PFSK-1 (cell line): Measurements from ENCODE around the gene RSAD1.

Experiments
- FOXP2 ChIP-seq: optimal IDR thresholded peaks from 2 replicates; pipeline ENCODE3; 2011; ENCODE audit warnings: borderline replicate concordance, control low read depth, inconsistent platforms; ENCODE audit not compliant: insufficient read depth; ENCODE audit errors: extremely low read length, extremely low read depth
- POLR2AphosphoS5 ChIP-seq: IDR thresholded peaks from 2 replicates; pipeline ENCODE4 v1.6.1; 2012; ENCODE audit warnings: low read depth, mild to moderate bottlenecking, control low read depth, low read length, moderate library complexity
- SIN3A ChIP-seq: IDR thresholded peaks from 2 replicates; pipeline ENCODE4 v1.6.1; 2012; ENCODE audit warnings: mild to moderate bottlenecking, low read length, moderate library complexity, borderline replicate concordance; ENCODE audit not compliant: insufficient read depth
- TAF1 ChIP-seq: IDR thresholded peaks from 2 replicates; pipeline ENCODE4 v1.6.1; 2012; ENCODE audit warnings: low read length, control low read depth, borderline replicate concordance; ENCODE audit not compliant: insufficient read depth
- TF ChIP-seq, protein P1 (sequence below), 2 experiments: IDR thresholded peaks; 2 replicates each; pipeline versions ENCODE4 v1.6.1 to v1.8.0; 2011 to 2012; ENCODE audit warnings: low read depth in 2 of 2, low read length in 2 of 2, control low read depth in 1 of 2, inconsistent platforms in 1 of 2, mild to moderate bottlenecking in 1 of 2, moderate library complexity in 1 of 2; ENCODE audit not compliant: insufficient read depth in 1 of 2

The RSAD1 gene

DNA sequence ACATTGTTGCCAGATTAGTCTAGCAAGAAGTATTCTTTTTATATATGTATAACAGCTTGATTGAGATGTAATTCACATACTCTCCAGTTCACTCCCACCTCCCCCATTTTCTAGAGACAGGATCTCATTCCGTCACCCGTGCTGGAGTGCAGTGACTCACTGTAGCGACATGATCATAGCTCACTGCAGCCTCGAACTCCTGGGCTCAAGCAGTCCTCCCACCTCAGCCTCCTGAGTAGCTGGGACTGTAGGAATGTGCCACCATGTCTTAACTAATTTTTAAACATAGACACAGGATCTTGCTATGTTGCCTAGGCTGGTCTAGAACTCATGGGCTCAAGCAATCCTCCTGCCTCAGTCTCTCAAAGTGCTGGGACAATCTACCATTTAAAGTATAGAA, 3.3 kb upstream of the RSAD1 start:
- TF ChIP-seq, protein P1, sequence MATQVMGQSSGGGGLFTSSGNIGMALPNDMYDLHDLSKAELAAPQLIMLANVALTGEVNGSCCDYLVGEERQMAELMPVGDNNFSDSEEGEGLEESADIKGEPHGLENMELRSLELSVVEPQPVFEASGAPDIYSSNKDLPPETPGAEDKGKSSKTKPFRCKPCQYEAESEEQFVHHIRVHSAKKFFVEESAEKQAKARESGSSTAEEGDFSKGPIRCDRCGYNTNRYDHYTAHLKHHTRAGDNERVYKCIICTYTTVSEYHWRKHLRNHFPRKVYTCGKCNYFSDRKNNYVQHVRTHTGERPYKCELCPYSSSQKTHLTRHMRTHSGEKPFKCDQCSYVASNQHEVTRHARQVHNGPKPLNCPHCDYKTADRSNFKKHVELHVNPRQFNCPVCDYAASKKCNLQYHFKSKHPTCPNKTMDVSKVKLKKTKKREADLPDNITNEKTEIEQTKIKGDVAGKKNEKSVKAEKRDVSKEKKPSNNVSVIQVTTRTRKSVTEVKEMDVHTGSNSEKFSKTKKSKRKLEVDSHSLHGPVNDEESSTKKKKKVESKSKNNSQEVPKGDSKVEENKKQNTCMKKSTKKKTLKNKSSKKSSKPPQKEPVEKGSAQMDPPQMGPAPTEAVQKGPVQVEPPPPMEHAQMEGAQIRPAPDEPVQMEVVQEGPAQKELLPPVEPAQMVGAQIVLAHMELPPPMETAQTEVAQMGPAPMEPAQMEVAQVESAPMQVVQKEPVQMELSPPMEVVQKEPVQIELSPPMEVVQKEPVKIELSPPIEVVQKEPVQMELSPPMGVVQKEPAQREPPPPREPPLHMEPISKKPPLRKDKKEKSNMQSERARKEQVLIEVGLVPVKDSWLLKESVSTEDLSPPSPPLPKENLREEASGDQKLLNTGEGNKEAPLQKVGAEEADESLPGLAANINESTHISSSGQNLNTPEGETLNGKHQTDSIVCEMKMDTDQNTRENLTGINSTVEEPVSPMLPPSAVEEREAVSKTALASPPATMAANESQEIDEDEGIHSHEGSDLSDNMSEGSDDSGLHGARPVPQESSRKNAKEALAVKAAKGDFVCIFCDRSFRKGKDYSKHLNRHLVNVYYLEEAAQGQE (IDR thresholded peaks at IDR 0.05; ENCODE audit: insufficient read depth in 1 of 2, low read depth in 2 of 2, low read length in 2 of 2), result no peak
- TF ChIP-seq FOXP2, result no peak
- no peak for TF ChIP-seq SIN3A
- no peak for TF ChIP-seq POLR2AphosphoS5
- TF ChIP-seq TAF1, result no peak

DNA sequence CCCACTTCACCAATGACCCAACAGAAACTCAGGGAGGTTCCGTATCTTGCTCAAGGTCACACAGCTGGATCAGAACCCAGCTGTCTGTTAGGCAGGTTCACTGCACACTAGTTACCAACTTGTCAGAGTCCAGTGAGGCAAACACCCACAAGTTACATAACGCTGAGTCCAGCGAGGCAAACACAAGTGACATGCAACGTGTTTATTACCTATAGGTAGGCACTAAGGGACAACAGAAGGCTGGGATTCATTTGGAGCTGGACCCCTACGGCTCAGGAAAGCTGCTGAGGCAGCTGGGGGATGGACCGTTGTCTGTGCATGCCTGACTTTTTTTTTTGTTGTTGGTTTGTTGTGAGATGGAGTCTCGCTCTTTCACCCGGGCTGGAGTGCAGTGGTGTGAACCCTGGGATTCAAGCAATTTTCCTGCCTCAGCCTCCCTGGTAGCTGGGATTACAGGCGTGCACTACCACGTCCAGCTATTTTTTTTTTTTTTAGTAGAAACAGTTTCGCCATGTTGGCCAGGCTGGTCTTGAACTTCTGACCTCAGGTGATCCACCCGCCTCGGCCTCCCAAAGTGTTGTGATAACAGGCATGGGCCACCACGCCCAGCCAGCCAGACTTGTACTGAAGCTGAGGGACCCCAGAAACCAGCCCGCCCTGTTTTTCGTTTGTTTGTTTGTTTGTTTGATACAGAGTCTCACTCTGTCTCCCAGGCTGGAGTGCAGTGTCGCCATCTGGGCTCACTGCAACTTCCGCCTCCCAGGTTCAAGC, 1.9 kb upstream of the RSAD1 start:
- no peak for TF ChIP-seq POLR2AphosphoS5
- no peak for TF ChIP-seq SIN3A
- TF ChIP-seq FOXP2, result no peak
- no peak for TF ChIP-seq TAF1
- TF ChIP-seq, protein P1 (IDR thresholded peaks at IDR 0.05; ENCODE audit: insufficient read depth in 1 of 2, low read depth in 2 of 2, low read length in 2 of 2), result no peak

DNA sequence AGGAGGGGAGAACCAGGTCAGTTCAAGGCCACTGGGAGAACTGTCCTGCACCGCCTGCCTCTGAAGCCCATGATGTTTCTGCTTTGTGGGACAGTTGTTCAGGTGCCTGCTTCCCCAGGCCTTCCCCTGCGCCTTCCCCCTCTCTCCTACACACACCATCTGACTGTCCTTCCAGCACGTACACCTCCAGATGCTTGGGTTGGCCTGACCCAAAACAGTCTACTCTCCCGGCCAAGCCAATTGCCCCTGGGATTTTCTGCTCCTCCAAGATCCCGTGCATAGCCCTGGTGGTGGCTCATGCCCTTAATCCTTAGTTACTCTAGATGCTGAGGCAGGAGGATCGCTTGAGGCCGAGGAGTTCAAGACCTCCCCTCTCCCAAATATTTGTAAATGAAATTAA, 684 bp upstream of the RSAD1 start:
- TF ChIP-seq TAF1, result no peak
- TF ChIP-seq, protein P1 (IDR thresholded peaks at IDR 0.05; ENCODE audit: insufficient read depth in 1 of 2, low read depth in 2 of 2, low read length in 2 of 2), result no peak
- no peak for TF ChIP-seq FOXP2
- no peak for TF ChIP-seq SIN3A
- no peak for TF ChIP-seq POLR2AphosphoS5

DNA sequence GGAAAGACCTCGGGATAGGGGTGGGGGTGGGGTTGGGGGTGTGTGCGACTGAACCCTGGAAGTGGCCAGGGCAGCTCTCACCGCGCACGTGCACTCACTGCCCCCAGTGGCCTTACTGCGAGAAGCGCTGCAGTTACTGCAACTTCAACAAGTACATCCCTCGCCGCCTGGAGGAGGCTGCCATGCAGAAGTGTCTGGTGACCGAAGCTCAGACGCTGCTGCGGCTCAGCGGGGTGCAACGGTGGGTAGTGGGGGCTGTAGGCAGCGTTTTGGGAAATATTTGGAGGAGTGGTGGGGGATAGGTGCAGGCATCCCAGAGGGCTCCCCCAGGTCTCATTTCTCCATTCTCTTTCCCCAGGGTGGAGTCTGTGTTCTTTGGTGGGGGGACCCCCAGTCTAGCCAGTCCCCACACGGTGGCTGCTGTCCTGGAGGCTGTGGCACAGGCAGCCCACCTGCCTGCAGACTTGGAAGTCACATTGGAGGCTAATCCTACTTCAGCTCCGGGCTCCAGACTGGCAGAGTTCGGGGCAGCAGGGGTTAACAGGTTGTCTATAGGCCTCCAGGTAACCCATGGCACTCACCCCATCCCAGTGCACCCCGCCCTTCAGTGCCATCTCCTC, 972 bp downstream of the RSAD1 start:
- TF ChIP-seq POLR2AphosphoS5 (no peak), FOXP2 (peak; percentile 47), TAF1 (no peak), SIN3A (peak; percentile 32; the same call in 1 of the 2 replicates)
- TF ChIP-seq, protein P1 (IDR thresholded peaks at IDR 0.05; ENCODE audit: insufficient read depth in 1 of 2, low read depth in 2 of 2, low read length in 2 of 2), result 0 out of 4 replicates have a peak, but pooled peaks of 1 of the 2 experiments have one; percentile 14
